Cardiac septum (tissue), 1 donor: Measurements from ENCODE around the gene GADD45GIP1. TPM values are rescaled to one million over a fixed set of nuclear protein-coding genes. Genes with fewer than 3 reads are reported as not detected.
"Not testable (repeated sequence)": the region's sequence is repeated elsewhere in the genome, so short reads cannot be mapped to it uniquely, and the experiment has no call there.

Experiments
- DNase-seq: peaks from one replicate; pipeline ENCODE4 v3.0.0-alpha.2; 2020; ENCODE audit warnings: low spot score
- intact Hi-C: fragments of 100-400 bp; cut with DNase I; formaldehyde crosslinking; loops from one replicate; pipeline ENCODE4 v1.14.0; 2022
- microRNA-seq: library from miRNA; unstranded; fragments of <30 nt; microRNA quantifications from one replicate; pipeline ENCODE4 v1.2.0, GENCODE V29; 2020
- total RNA-seq: library from RNA; stranded (reverse); fragmentation: NEBNext Ultra II Directional; extraction: Animal tissue kit (Norgen Biotek cat#: 25700); gene quantifications from one replicate; pipeline ENCODE4 v1.2.1, GENCODE V29; 2021
- donor health status: DM: no; HTN: no; CAD: no.

The GADD45GIP1 gene
- total RNA-seq, 1 donor from 2014 or later = 23.5 TPM

DNA sequence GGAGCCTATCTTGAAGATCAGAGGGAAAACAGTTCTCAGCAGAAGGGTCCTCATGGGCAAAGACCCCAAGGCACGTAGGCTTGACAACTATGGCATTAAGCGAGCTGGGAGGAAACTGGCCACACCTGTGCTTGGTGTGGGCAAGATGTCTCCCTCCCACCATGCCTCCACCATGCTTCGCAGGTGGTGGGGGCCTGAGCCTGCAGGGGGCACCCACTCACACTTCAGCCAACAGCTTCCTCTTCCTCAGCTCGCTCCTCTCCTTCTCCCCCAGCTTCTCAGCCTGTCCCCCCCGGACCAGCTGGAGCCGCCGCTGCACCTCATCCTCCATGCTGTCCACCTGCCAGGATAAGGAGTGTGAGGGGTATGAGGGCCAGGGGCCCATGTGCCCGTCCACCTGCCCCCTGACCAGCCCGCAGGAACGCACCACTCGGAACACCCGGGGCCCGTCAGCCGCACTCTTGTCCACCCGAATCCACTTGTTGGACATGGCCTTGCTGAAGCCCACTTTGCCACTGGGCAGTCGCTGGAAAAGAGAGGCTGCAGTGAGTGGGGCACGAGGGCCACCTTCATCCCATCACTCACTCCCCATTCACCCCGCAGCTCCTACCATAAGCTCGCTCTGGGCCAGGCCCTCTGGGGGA, 26.9 kb downstream of the GADD45GIP1 start:
- intact Hi-C loops = loop anchor here (5.0 kb wide), 1 partner anchor 38 kb away; the partner anchor contains the start of gene GCDH
- DNase-seq = no peak

DNA sequence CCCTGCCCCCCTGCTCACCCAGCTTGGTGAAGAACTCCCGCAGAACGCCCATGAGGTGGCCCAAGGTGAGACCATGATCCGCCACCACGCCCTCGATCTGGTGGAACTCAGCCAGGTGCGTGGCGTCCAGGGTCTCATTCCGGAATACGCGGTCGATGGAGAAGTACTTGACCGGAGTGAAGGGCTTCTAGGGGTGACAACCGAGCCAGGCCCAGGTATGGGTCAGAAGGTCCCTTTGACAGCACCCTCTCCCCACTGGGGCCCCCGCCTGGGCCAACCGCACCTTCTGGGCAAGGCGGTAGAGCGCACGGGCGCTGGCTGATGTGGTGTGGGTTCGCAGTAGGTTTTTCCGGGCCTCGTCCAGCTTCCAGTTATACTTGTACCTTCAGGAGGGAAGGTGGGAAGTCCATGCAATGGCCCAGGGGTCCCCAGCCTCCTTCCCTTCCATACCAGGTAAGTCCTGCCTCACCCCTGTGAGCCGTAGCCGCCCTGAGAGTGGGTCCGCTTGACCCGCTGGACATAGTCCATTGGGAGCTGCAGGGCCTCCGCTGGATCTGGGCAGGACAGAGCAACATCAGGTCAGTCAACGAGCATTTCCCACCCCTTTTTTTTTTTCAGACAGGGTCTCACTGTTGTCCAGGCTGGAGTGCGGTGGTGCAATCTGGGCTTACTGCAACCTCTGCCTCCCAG, 32.3 kb downstream of the GADD45GIP1 start:
- intact Hi-C loops = no loop called here
- DNase-seq = no peak

DNA sequence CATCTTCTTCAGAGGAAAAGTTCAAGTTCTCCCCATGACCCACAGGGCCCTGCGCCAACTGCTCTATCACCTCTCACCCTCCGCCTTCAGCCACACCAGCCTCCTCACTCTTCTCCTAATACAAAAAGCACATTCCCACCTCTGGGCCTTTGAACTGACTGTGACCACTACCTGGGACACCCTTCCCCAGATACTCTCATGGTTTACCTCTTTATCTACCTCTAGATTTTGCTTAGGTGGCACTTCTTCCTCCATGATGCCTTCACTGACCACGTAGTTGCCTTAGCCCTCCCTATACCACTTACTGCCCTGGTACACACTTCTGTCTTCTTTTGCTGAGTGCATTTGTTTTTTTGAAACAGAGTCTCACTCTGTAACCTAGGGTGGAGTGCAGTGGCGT, 34.1 kb downstream of the GADD45GIP1 start:
- intact Hi-C loops = no loop called here
- DNase-seq = no peak

DNA sequence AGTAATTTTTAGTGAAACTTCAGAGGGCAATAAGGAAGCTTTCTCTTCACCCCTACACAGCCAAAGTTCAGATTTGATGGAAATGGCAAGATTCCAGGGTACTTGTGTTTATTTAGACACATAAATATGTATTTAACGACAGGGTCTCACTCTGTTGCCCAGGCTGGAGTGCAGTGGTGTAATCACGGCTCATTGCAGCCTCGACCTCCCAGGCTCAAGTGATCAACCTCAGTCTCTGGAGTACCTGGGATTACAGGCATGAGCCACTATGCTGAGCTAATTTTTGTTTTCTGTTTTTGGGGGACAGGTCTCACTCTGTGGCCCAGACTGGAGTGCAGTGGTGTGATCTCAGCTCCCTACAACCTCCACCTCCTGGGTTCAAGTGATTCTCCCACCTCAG, 36.0 kb downstream of the GADD45GIP1 start:
- DNase-seq = no peak
- intact Hi-C loops = no loop called here

DNA sequence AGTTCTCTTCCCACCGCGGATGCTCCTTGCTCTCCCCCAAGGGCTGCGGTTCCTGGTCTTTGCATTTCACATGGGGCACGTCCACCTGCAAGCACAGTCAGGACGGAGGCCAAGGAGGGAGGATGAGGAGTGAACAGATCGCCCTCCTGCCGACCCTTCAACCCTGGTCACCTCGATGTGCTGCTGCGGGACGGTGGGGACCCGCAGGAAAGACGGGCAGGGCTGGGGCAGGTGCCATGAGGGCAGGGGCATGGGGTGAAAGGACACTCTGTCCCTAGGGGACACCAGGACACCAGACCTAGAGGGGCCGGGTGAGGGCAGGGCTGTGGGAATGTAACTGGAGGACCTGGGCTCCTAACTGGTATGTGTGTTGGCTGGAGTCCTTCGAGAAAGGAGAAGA, 38.8 kb downstream of the GADD45GIP1 start:
- intact Hi-C loops = no loop called here
- DNase-seq = no peak

DNA sequence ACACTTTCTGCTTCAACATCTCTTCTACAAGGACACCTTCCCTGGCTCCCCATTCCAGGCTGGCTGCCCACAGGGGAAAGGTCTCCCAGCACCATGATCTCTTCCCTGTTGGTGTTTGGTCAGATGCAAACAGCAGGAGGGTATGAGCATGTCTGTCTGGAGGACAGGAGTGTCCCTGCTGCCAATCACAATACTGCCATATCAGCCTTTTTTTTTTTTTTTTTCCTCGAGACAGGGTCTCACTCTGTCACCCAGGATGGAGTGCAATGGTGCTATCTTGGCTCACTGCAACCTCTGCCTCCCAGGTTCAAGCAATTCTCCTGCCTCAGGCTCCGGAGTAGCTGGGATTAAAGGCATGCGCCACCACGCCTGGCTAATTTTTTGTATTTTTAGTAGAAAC, 41.2 kb downstream of the GADD45GIP1 start:
- DNase-seq, intact Hi-C loops: not testable (repeated sequence)

DNA sequence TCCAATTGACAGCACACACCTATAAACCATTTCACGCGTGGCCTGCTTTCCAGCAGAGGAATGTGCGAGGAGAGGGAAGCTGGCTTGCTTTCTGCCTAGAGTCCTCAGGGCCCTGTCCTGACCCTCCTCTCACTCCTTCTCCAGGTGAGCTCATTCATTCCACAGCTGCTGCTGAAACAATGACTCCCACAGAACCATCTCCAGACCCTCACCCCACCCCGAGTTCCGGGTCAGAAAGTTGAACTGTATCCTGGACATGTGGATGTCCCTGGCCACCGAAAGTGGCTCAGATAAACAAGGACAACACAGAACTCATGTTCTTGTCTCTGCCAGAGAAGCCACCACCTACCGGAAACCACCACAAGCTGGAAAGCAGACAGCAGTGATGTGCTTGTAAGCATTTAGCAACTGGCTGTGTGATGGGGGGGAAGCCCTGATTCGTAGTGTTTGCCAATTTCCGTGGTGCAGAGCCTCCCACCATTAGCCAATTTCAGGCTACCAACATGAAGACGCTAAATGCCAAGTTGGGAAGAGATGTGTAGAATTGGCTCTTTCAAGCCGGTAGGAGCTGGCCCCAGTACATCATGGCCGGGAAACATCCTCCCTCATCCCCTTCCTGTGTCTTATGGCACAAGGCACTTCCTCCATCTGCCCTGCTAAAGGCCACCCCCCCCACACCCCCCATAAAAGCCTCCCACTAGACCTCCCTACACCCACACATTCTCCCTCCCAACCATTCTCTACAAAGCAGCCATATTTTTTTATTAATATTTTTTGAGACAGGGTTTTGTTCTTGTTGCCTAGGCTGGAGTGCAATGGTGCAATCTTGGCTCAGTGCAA, 43.0 kb downstream of the GADD45GIP1 start:
- intact Hi-C loops = no loop called here
- DNase-seq = no peak

DNA sequence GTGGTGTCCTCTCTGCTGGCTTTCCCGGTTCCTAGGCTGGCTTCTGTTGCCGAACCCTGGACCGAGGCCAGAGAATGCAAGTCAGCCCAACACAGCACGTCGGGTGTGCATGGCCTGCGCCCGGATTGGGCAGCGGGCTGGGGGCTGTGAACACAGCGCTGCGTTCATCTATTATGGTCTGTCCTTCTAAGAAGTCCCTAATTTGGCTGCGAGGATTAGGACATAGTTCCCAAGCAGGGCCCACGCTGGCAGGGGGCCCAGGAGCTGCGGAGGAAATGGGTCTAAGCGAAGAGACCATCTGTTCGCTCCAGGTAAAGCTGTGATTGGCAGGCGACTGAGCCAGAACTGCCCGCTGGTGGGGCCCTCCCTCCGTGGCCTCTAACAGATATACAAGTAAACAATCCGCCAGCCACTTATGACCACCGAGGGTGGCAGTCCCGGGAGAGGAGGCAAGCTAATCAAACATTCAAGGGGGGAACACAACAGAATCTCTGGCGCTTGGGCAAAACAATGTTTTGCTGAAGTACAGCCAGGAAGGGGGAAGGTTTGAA, 43.9 kb downstream of the GADD45GIP1 start:
- intact Hi-C loops = no loop called here
- peak; percentile 82 for DNase-seq

DNA sequence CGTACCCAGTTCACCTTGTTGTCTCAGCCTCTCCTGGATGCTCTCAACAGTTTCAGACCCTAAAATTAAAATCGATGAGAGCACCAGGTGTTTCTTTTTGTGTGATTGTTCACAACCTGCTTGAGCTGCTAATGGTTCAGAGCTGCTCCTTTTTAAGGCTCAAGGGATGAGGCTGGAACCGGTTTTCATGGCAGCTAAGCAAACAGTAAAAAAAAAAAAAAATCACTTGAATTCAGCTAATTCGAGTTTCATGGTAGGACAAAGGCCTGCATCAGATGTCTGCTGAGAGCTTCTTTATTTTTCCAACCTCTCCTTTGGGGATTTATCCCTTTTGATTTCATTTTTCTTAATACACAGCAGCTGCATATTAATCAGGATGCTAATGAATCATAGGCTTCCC, 44.5 kb downstream of the GADD45GIP1 start:
- no peak for DNase-seq
- intact Hi-C loops = no loop called here

DNA sequence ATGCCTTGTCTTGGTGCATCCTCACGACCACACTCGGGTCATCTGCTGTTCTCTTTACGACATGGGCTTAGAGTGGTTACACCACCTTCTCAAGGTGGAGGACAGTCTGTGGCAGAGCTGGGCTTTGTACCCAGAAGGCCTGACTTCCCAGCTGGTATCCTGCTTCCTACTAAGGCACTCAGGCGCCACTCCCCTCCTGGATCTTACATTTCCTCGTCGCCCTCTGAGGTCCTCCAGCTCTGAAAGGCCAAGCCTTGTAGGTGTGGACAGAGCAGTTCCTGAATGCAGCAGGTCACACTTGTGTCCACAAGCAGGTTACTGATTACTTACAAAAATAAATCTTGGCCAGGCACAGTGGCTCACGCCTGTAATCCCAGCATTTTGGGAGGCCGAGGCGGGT, 49.9 kb downstream of the GADD45GIP1 start:
- intact Hi-C loops = no loop called here
- DNase-seq = no peak

Small RNA genes within 50 kb of the gene (microRNA-seq; reads per million reads assigned to microRNA genes)
- gene MIR5695 = not detected
- gene MIR6515 = not detected

Other genes starting within 250 kb of the GADD45GIP1 start
- 50.4 TPM for gene TNPO2, start 233.3 kb downstream of the GADD45GIP1 start, total RNA-seq
- 111 TPM for gene TRIR, start 222.5 kb downstream of the GADD45GIP1 start, total RNA-seq
- gene GET3, start 219.7 kb downstream of the GADD45GIP1 start, total RNA-seq = 58.4 TPM
- not detected for gene BEST2, start 205.4 kb downstream of the GADD45GIP1 start, total RNA-seq
- gene HOOK2, start 181.7 kb downstream of the GADD45GIP1 start, total RNA-seq = 101 TPM
- gene JUNB, start 165.7 kb downstream of the GADD45GIP1 start, total RNA-seq = 97.7 TPM
- 595 TPM for gene PRDX2, start 155.4 kb downstream of the GADD45GIP1 start, total RNA-seq
- 0.94 TPM for gene THSD8, start 155.2 kb downstream of the GADD45GIP1 start, total RNA-seq
- 4.4 TPM for gene RNASEH2A, start 150.6 kb downstream of the GADD45GIP1 start, total RNA-seq
- not detected for gene RTBDN, start 122.6 kb downstream of the GADD45GIP1 start, total RNA-seq
- 0.65 TPM for gene MAST1, start 118.7 kb downstream of the GADD45GIP1 start, total RNA-seq
- 21.3 TPM for gene DNASE2, start 75.8 kb downstream of the GADD45GIP1 start, total RNA-seq
- 0.38 TPM for gene KLF1, start 70.0 kb downstream of the GADD45GIP1 start, total RNA-seq
- gene GCDH, start 66.1 kb downstream of the GADD45GIP1 start, total RNA-seq = 33.2 TPM
- not detected for gene SYCE2, start 37.9 kb downstream of the GADD45GIP1 start, total RNA-seq
- gene FARSA, start 23.5 kb downstream of the GADD45GIP1 start, total RNA-seq = 36.3 TPM
- gene CALR, start 18.6 kb downstream of the GADD45GIP1 start, total RNA-seq = 412 TPM
- gene RAD23A, start 11.4 kb downstream of the GADD45GIP1 start, total RNA-seq = 143 TPM
- gene DAND5, start 12.4 kb upstream of the GADD45GIP1 start, total RNA-seq = 11.4 TPM
- 123 TPM for gene NFIX, start 38.3 kb upstream of the GADD45GIP1 start, total RNA-seq
- gene LYL1, start 145.6 kb upstream of the GADD45GIP1 start, total RNA-seq = 9.4 TPM
- 17.5 TPM for gene TRMT1, start 159.5 kb upstream of the GADD45GIP1 start, total RNA-seq
- gene NACC1, start 161.0 kb upstream of the GADD45GIP1 start, total RNA-seq = 33.8 TPM
- 25.7 TPM for gene STX10, start 193.2 kb upstream of the GADD45GIP1 start, total RNA-seq
- 28.4 TPM for gene IER2, start 193.2 kb upstream of the GADD45GIP1 start, total RNA-seq